HEK293T (cell line): ENCODE data around the gene SPATA32.

ENCODE experiments used
- BHLHE40 ChIP-seq: fragments of 450-650 bp; IDR thresholded peaks from 2 replicates; pipeline ENCODE4 v1.6.1; 2016; ENCODE audit warnings: mild to moderate bottlenecking, moderate library complexity, borderline replicate concordance
- CTBP1 ChIP-seq: fragments of 450-650 bp; IDR thresholded peaks from 2 replicates; pipeline ENCODE4 v1.6.1; 2016; ENCODE audit warnings: borderline replicate concordance
- FOXM1 ChIP-seq: fragments of 450-650 bp; IDR thresholded peaks from 2 replicates; pipeline ENCODE4 v1.6.1; 2017; ENCODE audit warnings: mild to moderate bottlenecking, borderline replicate concordance

- TF ChIP-seq BHLHE40, result no peak
- TF ChIP-seq FOXM1, result no peak
- no peak for TF ChIP-seq CTBP1
Observed at GRCh38 chr17:45307290-45308015, 45.6 kb upstream of the SPATA32 start.
